ACC112 (cell line): ENCODE results near the gene SZT2.
"Not testable (repeated sequence)": the region's sequence is repeated elsewhere in the genome, so short reads cannot be mapped to it uniquely, and the experiment has no call there.

Experiments
- H2AFZ ChIP-seq: fragments of 200-600 bp; sonication (generic); one replicate; pipeline ENCODE4 v1.6.0; 2017; ENCODE audit warnings: antibody characterized with exemption, low read length; ENCODE audit not compliant: unreplicated experiment
- H3K27ac ChIP-seq: fragments of 200-600 bp; sonication (generic); 2 replicates; pipeline ENCODE4 v1.5.1; 2014; ENCODE audit warnings: low read depth, mild to moderate bottlenecking, antibody characterized with exemption, low read length, moderate library complexity
- H3K27me3 ChIP-seq: fragments of 200-600 bp; sonication (generic); 2 replicates; pipeline ENCODE4 v1.6.1; 2014; ENCODE audit warnings: mild to moderate bottlenecking, antibody characterized with exemption, low read length, moderate library complexity, mixed read lengths; ENCODE audit not compliant: insufficient read depth
- H3K36me3 ChIP-seq: fragments of 200-600 bp; sonication (generic); 2 replicates; pipeline ENCODE4 v1.6.1; 2016; ENCODE audit warnings: mild to moderate bottlenecking, antibody characterized with exemption, low read length, moderate library complexity, mixed read lengths; ENCODE audit not compliant: insufficient read depth
- H3K4me1 ChIP-seq: fragments of 200-600 bp; sonication (generic); one replicate; pipeline ENCODE4 v1.6.1; 2016; ENCODE audit warnings: low read length, mixed read lengths; ENCODE audit not compliant: insufficient read depth, unreplicated experiment, control insufficient read depth
- H3K4me3 ChIP-seq: fragments of 200-600 bp; sonication (generic); 2 replicates; pipeline ENCODE4 v1.5.1; 2014; ENCODE audit warnings: mild to moderate bottlenecking, low read depth, low read length
- H3K79me2 ChIP-seq: fragments of 200-600 bp; sonication (generic); one replicate; pipeline ENCODE4 v1.6.0; 2016; ENCODE audit warnings: low read length; ENCODE audit not compliant: control insufficient read depth, unreplicated experiment, insufficient read depth

SZT2 gene

GRCh38 chr1:43473463-43473862 lies 83.8 kb downstream of the SZT2 start:
- H3K4me1 ChIP-seq = peaks cover 40% of the 10 kb centered on the region
- H3K27ac ChIP-seq = peak overlapping the region; percentile 84
- no peak overlapping the region for H2AFZ ChIP-seq
- H3K36me3 ChIP-seq = no peaks in the 10 kb centered on the region
- H3K79me2 ChIP-seq = no peaks in the 10 kb centered on the region
- H3K27me3 ChIP-seq = no peaks in the 10 kb centered on the region
- H3K4me3 ChIP-seq = peak overlapping the region; percentile 22; the same call in 1 of the 2 replicates

- H2AFZ ChIP-seq, H3K4me3 ChIP-seq, H3K79me2 ChIP-seq, H3K27me3 ChIP-seq, H3K36me3 ChIP-seq: not testable (repeated sequence)
- peak overlapping the region; percentile 58 for H3K27ac ChIP-seq
- peaks cover 40% of the 10 kb centered on the region for H3K4me1 ChIP-seq
Measured at GRCh38 chr1:43475611-43476401, 86.1 kb downstream of the SZT2 start.

GRCh38 chr1:43477716-43478115 lies 88.0 kb downstream of the SZT2 start:
- no peaks in the 10 kb centered on the region for H3K27me3 ChIP-seq
- no peaks in the 10 kb centered on the region for H3K36me3 ChIP-seq
- no peak overlapping the region for H2AFZ ChIP-seq
- H3K27ac ChIP-seq = no peak overlapping the region
- no peak overlapping the region for H3K4me3 ChIP-seq
- H3K79me2 ChIP-seq = no peaks in the 10 kb centered on the region
- H3K4me1 ChIP-seq = peaks cover 28% of the 10 kb centered on the region

- H3K79me2 ChIP-seq = no peaks in the 10 kb centered on the region
- peaks cover 12% of the 10 kb centered on the region for H3K4me1 ChIP-seq
- no peak overlapping the region for H3K4me3 ChIP-seq
- H3K36me3 ChIP-seq = no peaks in the 10 kb centered on the region
- H2AFZ ChIP-seq = no peak overlapping the region
- H3K27me3 ChIP-seq = no peaks in the 10 kb centered on the region
- H3K27ac ChIP-seq = no peak overlapping the region
Measured at GRCh38 chr1:43479414-43479813, 89.7 kb downstream of the SZT2 start.

- no peak overlapping the region for H3K4me3 ChIP-seq
- H3K27ac ChIP-seq = no peak overlapping the region
- H3K79me2 ChIP-seq = no peaks in the 10 kb centered on the region
- peaks cover under 1% of the 10 kb centered on the region for H3K4me1 ChIP-seq
- no peaks in the 10 kb centered on the region for H3K27me3 ChIP-seq
- H3K36me3 ChIP-seq = no peaks in the 10 kb centered on the region
- H2AFZ ChIP-seq = peak overlapping the region; percentile 51
Measured at GRCh38 chr1:43481491-43481890, 91.8 kb downstream of the SZT2 start.

GRCh38 chr1:43482215-43482614 lies 92.5 kb downstream of the SZT2 start:
- no peaks in the 10 kb centered on the region for H3K4me1 ChIP-seq
- no peaks in the 10 kb centered on the region for H3K27me3 ChIP-seq
- peak overlapping the region; percentile 44 for H2AFZ ChIP-seq
- no peaks in the 10 kb centered on the region for H3K79me2 ChIP-seq
- no peak overlapping the region for H3K27ac ChIP-seq
- H3K36me3 ChIP-seq = no peaks in the 10 kb centered on the region
- no peak overlapping the region for H3K4me3 ChIP-seq

GRCh38 chr1:43484367-43484766 lies 94.7 kb downstream of the SZT2 start:
- Histone ChIP-seq H3K79me2 (no peaks in the 10 kb centered on the region), H3K4me3 (no peak overlapping the region), H2AFZ (no peak overlapping the region), H3K27me3 (no peaks in the 10 kb centered on the region), H3K36me3 (no peaks in the 10 kb centered on the region), H3K27ac (no peak overlapping the region), H3K4me1 (no peaks in the 10 kb centered on the region)

- Histone ChIP-seq H3K27ac (no peak overlapping the region), H3K4me1 (no peaks in the 10 kb centered on the region), H3K27me3 (no peaks in the 10 kb centered on the region), H2AFZ (no peak overlapping the region), H3K4me3 (no peak overlapping the region), H3K79me2 (no peaks in the 10 kb centered on the region), H3K36me3 (no peaks in the 10 kb centered on the region)
Measured at GRCh38 chr1:43488165-43488564, 98.5 kb downstream of the SZT2 start.

- H3K4me3 ChIP-seq = no peak overlapping the region
- peaks cover 5% of the 10 kb centered on the region for H3K4me1 ChIP-seq
- H3K27me3 ChIP-seq = no peaks in the 10 kb centered on the region
- H3K36me3 ChIP-seq = no peaks in the 10 kb centered on the region
- H3K27ac ChIP-seq = no peak overlapping the region
- no peak overlapping the region for H2AFZ ChIP-seq
- no peaks in the 10 kb centered on the region for H3K79me2 ChIP-seq
Measured at GRCh38 chr1:43491061-43491460, 101.4 kb downstream of the SZT2 start.

- H3K27me3 ChIP-seq = no peaks in the 10 kb centered on the region
- H2AFZ ChIP-seq = no peak overlapping the region
- H3K4me1 ChIP-seq = peaks cover 5% of the 10 kb centered on the region
- no peaks in the 10 kb centered on the region for H3K36me3 ChIP-seq
- no peak overlapping the region for H3K27ac ChIP-seq
- H3K79me2 ChIP-seq = no peaks in the 10 kb centered on the region
- H3K4me3 ChIP-seq = no peak overlapping the region
Measured at GRCh38 chr1:43492826-43493225, 103.1 kb downstream of the SZT2 start.

GRCh38 chr1:43493661-43494450 lies 104.2 kb downstream of the SZT2 start:
- no peak overlapping the region for H3K4me3 ChIP-seq
- peak overlapping the region; percentile 61 for H2AFZ ChIP-seq
- H3K79me2 ChIP-seq = no peaks in the 10 kb centered on the region
- no peaks in the 10 kb centered on the region for H3K36me3 ChIP-seq
- no peaks in the 10 kb centered on the region for H3K27me3 ChIP-seq
- no peak overlapping the region for H3K27ac ChIP-seq
- H3K4me1 ChIP-seq = peaks cover 5% of the 10 kb centered on the region
